GM18951 (cell line): ENCODE results near the gene PLEKHA8.

Experiments
- POLR2A ChIP-seq: IDR thresholded peaks from 4 replicates; pipeline ENCODE4 v1.6.1; 2011; ENCODE audit warnings: mild to moderate bottlenecking; ENCODE audit not compliant: insufficient read length, insufficient read depth; ENCODE audit errors: extremely low read depth
- in situ Hi-C: fragments of 300-500 bp; cut with MboI; formaldehyde crosslinking; loops from one replicate; pipeline ENCODE4 v1.12.0; 2022; ENCODE audit warnings: low sequenced_read_pairs, mixed read lengths, inconsistent platforms; ENCODE audit not compliant: unreplicated experiment

Gene PLEKHA8

DNA sequence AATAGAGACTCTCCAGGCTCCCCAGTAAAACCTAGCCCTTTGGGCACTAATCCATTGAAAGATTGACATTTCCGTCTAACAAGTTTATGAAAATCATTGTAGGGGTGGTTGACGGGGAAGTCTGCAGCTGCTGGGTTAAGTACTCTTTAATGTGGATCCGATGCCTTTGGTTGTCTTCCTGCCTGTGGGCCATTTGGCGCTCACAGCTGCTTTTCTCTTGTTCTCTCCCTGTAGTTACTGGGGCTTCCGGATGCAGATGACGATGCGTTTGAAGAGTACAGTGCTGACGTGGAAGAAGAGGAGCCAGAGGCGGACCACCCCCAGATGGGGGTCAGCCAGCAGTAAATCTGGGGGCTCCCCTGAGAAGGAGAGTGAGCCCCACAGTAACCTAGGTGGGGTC is 129.0 kb downstream of the PLEKHA8 start:
- in situ Hi-C loops = no loop called here
- no peak for TF ChIP-seq POLR2A

GRCh38 chr7:30159163-30159562 is 131.0 kb downstream of the PLEKHA8 start:
- TF ChIP-seq POLR2A = no peak
- in situ Hi-C loops = no loop called here

GRCh38 chr7:30159698-30160143 is 131.5 kb downstream of the PLEKHA8 start:
- no peak for TF ChIP-seq POLR2A
- in situ Hi-C loops = loop anchor here (10.0 kb wide), 1 partner anchor 115 kb away; no protein-coding TSS in a partner anchor

DNA sequence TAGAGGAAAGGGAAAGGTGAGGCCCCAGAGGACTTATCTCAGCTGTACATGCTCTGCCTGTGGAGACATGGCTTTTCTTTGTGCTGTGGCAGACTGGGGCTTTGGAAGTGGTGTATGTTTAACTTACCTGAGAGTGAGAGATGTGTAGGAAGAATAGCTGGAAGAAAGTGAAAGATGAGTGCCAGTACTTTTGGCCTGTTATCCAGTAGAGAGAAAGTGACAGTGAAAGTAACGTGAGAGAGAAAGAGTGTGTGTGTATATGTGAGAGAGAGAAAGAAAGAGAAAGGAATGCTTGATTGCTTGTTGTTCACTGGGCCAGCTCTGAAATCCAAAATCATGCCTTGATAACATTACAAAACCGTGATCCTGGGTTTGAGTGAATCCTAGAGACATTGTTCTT is 132.1 kb downstream of the PLEKHA8 start:
- TF ChIP-seq POLR2A = no peak
- in situ Hi-C loops = loop anchor here (10.0 kb wide), 1 partner anchor 114 kb away; no protein-coding TSS in a partner anchor

GRCh38 chr7:30162133-30162532 is 133.9 kb downstream of the PLEKHA8 start:
- in situ Hi-C loops = loop anchor here (10.0 kb wide), 1 partner anchor 113 kb away; no protein-coding TSS in a partner anchor
- no peak for TF ChIP-seq POLR2A

- TF ChIP-seq POLR2A = no peak
- in situ Hi-C loops = loop anchor here (10.0 kb wide), 1 partner anchor 112 kb away; no protein-coding TSS in a partner anchor
Observed at GRCh38 chr7:30162622-30163124, 134.5 kb downstream of the PLEKHA8 start.

- TF ChIP-seq POLR2A = no peak
- in situ Hi-C loops = loop anchor here (10.0 kb wide), 1 partner anchor 111 kb away; no protein-coding TSS in a partner anchor
Observed at GRCh38 chr7:30163231-30163894, 135.2 kb downstream of the PLEKHA8 start.

- no peak for TF ChIP-seq POLR2A
- in situ Hi-C loops = loop anchor here (10.0 kb wide), 1 partner anchor 110 kb away; no protein-coding TSS in a partner anchor
Observed at GRCh38 chr7:30164567-30164966, 136.4 kb downstream of the PLEKHA8 start.

- no peak for TF ChIP-seq POLR2A
- in situ Hi-C loops = loop anchor here (10.0 kb wide), 1 partner anchor 109 kb away; no protein-coding TSS in a partner anchor
Observed at GRCh38 chr7:30165590-30165989, 137.4 kb downstream of the PLEKHA8 start.

GRCh38 chr7:30166155-30166840 is 138.1 kb downstream of the PLEKHA8 start:
- no peak for TF ChIP-seq POLR2A
- in situ Hi-C loops = loop anchor here (10.0 kb wide), 1 partner anchor 109 kb away; no protein-coding TSS in a partner anchor

DNA sequence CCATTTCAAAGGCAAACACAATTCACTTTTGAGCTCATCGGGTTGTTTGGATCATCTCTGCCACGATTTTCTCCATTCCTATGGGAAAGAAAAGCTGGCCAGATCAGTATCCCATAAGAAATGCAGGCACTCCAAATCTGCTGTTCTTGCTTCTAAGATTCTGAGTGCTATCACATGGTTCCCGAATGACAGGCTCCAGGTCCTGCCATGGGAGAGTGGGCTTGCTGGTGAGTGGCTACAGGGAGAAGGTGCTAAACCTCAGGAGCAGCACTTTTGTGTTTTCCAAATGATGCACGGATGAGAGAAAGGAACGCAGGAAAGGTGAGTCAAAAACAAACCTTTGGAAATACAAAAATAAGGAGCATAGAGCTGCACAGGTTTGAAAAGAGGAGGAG is 138.6 kb downstream of the PLEKHA8 start:
- in situ Hi-C loops = loop anchor here (10.0 kb wide), 1 partner anchor 108 kb away; no protein-coding TSS in a partner anchor
- no peak for TF ChIP-seq POLR2A

DNA sequence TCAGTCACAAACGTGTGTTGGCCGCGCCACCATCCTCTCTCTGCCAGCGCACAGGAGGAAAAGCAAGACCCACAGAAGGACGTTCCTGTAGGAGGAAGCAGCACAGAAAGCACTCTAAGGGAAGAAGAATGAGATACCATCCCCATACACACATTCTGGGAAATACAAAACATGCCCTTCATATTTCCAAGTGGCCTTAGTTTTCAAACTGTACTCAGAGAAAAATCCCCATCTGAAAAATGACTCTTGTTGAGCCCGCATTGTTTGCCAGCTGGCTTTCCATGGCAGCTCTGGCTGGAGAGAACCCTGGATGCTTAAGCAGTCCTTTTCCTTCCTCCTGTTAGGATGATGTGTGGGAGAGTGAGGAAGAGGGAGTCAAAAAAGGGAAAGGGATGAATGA is 139.7 kb downstream of the PLEKHA8 start:
- TF ChIP-seq POLR2A = no peak
- in situ Hi-C loops = loop anchor here (10.0 kb wide), 1 partner anchor 107 kb away; no protein-coding TSS in a partner anchor
